ENCODE data around the gene DNASE1L2.

Gene DNASE1L2

DNA sequence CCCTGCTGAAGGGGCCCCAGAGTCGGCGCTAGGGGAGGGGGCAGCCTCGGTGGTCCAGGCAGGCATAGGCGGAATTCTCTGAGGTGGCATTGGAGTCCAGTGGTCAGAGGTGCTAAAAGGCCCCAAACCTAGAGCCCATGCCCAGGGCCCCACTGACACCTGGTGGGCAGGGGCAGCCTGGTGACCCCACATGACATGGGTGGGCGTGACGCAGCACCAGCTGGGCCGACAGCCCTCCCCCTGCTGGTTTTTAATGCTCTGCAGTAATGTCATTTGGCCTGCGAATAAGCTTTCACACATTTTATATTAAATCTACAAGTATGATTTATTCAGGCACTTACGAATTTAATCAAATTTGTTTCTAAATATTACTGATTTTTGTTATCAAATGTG lies 33.8 kb downstream of the DNASE1L2 start:
- DNase-seq (ENCODE audit: low spot score): no peak

DNA sequence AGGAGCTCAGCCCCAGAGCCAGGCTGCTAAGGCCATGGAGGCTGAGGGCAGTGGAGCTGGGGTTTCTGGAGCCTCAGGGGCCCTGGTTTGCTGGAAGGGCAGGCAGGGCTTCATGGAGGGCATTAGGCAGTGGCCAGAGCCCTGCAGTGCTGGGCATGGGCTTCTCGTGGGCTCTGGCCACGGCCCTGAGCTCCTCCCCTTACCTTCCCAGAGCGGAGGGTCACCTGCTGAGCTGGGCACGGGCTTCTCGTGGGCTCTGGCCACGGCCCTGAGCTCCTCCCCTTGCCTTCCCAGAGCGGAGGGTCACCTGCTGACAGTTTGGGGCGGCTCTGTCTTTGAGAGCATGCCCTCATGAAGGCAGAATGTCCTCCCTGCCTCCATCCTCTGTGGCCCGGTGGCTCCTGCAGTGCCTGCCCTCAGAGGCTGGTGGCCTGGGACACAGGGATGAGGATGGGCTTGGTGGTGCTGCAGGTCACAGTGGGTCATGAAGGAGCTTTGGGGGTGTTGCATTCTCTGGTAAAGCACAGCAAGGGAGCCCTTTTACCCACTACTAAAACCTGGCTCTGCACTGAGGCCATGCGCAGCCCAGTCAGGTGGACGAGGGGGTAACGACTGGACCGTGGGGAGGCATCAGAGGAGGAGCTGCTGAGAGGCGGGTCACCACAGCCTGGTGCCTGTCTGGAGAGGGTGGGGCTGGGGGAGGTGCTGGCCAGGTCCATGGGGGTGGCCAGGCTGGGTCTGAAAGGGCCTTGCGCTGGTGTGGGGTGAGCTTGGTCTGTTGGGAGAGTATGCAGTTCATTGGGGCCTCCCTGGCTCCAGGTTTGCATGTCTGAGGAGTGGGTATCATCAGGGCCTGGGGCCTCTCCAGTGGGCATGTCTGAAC lies 34.6 kb downstream of the DNASE1L2 start:
- no peak for DNase-seq (ENCODE audit: low spot score)

DNA sequence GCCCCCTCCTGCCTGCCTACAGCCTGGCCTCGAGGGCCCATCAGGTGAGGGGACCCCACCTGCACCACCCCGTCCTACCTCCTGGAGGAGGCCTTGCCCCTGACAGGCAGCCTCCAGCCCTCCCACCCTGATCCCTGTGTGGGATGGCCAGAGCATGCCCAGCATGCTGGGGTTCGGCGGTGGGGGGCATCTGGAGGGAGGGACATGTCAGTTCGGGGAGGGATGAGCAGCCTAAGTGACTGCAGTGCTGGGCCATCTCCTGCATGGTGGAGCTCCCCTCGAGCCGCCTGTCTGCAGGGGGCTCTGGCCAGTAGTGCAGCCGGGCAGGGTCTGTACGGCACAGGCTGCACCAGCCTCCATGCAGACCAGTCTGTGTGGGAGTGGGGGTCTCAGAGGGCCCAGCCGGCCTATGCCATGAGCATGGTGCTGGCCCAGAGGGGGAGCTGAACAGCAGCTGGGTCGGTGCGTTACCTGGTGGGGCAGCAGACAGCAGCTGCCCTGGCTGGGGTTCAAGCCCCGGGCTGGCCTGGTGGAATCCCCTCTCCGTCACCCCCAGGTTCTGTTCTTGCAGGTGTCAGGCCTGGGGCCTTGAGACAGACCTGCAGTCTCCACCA lies 35.7 kb downstream of the DNASE1L2 start:
- DNase-seq (ENCODE audit: low spot score): no peak

- DNase-seq (ENCODE audit: low spot score): no peak
These were observed 37.2 kb downstream of the DNASE1L2 start for GRCh38 chr16:2273484-2273883.

GRCh38 chr16:2273931-2274330 lies 37.7 kb downstream of the DNASE1L2 start:
- DNase-seq (ENCODE audit: low spot score): no peak

GRCh38 chr16:2275476-2276367 lies 39.5 kb downstream of the DNASE1L2 start:
- DNase-seq (ENCODE audit: low spot score): no peak

GRCh38 chr16:2276368-2277195 lies 40.3 kb downstream of the DNASE1L2 start:
- no peak for DNase-seq (ENCODE audit: low spot score)

DNA sequence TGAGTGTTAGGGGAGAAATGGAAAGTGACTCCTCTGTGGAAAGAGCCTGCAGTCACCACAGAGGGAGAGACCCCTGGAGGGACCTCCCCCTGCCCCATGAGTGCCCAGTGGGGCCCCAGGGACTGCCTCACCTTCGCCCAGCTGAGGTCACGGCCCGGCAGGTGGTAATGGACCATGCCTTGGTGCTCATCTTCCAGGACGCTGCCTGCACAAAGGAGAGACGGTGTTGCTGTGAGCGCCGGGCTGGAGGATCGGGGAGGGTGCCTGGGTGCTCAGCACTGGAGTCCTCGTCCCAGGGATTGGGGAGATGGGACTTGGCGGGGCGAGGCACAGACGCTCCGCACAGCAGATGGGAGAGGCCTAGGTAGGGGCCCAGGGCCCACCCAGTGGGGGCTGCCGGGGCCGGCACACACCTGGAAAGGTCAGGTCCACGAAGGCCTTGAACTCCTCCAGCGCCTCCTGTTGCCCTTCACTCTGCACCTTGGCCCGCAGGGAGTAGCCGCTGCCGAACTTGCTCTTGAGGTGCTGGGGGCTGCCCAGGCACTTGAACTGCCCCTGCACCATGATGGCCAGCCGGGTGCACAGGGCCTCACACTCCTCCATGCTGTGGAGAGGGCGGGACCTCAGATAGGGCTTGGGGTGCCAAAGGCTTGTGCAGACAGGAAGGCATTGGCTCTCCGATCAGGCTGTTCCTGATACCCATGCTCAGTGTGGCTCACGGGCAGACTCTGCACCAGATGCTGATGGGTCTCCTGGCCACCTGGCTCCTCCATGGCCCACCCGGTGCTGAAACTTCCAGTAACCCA lies 41.4 kb downstream of the DNASE1L2 start:
- DNase-seq (ENCODE audit: low spot score): no peak

DNA sequence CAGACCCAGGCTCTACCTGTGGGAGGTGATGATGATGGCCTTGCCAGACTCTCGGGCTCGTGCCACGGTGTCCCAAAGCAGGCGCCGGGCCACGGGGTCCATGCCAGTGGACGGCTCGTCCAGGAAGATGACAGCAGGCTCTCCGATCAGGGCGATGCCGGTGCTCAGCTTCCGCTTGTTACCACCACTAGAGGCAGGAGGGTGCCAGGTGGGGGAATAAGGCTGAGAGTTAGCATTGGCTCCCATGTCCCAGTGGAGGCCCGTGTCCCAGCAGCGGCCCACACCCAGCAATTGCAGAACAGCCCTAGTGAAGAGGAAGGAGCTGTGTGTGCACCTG lies 42.0 kb downstream of the DNASE1L2 start:
- no peak for DNase-seq (ENCODE audit: low spot score)

- no peak for DNase-seq (ENCODE audit: low spot score)
These were observed 42.9 kb downstream of the DNASE1L2 start for GRCh38 chr16:2278956-2279800.

- no peak for DNase-seq (ENCODE audit: low spot score)
These were observed 44.2 kb downstream of the DNASE1L2 start for GRCh38 chr16:2280461-2280860.

GRCh38 chr16:2280981-2281542 lies 44.8 kb downstream of the DNASE1L2 start:
- DNase-seq (ENCODE audit: low spot score): no peak

GRCh38 chr16:2282262-2282661 lies 46.0 kb downstream of the DNASE1L2 start:
- DNase-seq (ENCODE audit: low spot score): no peak

GRCh38 chr16:2282866-2283555 lies 46.8 kb downstream of the DNASE1L2 start:
- DNase-seq (ENCODE audit: low spot score): no peak

GRCh38 chr16:2284001-2284770 lies 47.9 kb downstream of the DNASE1L2 start:
- DNase-seq (ENCODE audit: low spot score): no peak

GRCh38 chr16:2284797-2285576 lies 48.7 kb downstream of the DNASE1L2 start:
- no peak for DNase-seq (ENCODE audit: low spot score)

DNA sequence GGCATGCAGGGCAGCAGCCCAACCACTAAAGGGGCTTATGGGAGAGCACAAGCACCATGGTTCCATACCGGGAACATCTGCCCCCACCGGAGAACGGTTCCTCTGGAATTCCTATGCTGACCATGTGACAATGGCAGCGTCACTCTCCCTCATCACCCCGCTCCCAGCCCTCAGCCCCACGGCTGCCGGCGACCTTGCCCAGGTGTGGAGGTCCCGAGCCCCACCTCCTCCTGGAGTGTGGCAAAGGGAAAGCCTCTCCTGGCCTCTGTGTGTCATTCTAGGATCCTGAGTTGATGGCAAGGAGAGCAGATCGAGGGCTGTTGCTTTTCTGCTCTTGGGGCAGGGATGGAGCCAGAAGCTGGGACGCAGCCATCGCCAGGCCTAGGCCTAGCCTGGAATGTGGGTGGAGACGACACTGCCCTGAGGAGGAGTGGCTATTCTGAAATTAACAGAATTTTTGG lies 49.5 kb downstream of the DNASE1L2 start:
- DNase-seq (ENCODE audit: low spot score): no peak

All from Ammon's horn (tissue), 1 donor.